MV-4-11 (cell line): ENCODE data around the gene SIRPG.
"Not testable (repeated sequence)": the region's sequence is repeated elsewhere in the genome, so short reads cannot be mapped to it uniquely, and the experiment has no call there.

Source experiments
- DNase-seq: peaks from one replicate; lab custom pipeline; 2025; lab: John Stamatoyannopoulos, UW

Gene SIRPG

DNA sequence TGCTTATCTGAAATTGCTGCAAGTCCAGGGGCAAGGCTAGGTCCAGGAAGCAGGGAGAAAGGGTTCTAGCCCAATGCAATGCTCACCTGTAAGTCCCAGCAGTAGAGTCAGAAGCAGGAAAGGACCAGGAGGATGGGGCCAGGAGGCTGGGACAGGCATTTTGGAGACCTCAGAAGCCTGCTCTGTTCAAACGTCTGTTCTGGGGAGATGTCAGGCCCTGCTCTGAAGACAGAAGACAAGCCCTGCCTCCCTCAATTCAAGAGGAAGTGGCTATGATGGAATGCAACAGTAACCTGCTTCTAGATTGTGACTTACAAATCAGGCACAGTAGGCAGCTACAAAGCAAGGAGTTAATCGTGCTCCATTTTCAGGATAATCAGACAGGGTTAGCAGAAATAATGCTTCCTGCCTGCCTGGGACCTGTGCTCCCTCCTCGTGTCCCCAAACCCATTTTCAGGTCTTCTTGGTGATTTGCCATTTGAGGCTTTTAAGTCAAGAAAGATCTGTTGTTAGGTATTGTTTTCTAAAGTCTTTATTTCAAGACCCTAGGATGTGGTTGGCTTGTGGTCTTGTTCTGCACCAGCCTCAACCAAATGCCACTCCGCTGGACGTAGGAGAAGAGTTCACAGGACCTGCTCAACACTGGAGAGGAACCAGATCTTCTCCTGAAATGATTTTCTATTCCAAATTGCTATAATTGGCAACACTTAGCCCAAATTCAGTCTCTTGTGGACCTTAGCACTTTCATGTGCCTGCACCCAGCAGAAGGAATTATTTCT is at the start of gene SIRPG:
Gene SIRPG (minus strand): TSS at position 224 of the 779 bp plus-strand sequence. CDS start 65 bp downstream, at position 159.
- DNase-seq: peak; percentile 73

DNA sequence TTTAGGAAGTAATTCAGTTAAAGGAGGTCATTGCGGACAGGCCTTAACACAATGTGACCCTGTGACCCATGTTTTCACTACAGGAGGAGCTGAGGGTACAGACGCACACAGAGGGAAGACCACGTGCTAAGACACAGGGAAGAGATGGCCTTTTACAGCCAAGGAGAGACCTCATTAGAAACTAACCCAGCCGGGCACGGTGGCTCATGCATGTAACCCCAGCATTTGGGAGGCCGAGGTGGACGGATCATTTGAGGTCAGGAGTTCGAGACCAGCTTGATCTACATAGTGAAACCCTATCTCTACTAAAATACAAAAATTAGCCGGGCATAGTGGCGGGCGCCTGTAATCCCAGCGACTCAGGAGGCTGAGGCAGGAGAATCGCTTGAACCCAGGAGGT is 49.3 kb upstream of the SIRPG start:
- DNase-seq: not testable (repeated sequence)

DNA sequence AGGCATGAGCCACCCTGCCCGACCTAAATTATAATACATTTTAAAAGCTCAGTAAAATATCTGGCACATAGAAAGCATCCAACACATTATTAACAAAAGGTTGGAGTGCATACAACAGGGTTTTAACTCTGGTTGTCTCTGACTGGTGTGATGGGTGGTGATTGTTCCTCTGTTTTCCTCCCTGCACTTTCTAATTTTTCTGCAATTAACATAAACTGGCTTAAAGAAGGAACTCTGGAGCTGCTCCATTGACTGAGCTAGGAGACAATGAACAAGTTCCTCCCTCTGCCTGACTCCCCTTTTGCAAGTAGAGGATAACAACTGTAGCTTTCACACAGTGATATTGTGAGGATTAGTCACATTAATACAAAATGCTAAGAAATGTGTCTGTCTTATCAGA is 48.5 kb upstream of the SIRPG start:
- DNase-seq: no peak

DNA sequence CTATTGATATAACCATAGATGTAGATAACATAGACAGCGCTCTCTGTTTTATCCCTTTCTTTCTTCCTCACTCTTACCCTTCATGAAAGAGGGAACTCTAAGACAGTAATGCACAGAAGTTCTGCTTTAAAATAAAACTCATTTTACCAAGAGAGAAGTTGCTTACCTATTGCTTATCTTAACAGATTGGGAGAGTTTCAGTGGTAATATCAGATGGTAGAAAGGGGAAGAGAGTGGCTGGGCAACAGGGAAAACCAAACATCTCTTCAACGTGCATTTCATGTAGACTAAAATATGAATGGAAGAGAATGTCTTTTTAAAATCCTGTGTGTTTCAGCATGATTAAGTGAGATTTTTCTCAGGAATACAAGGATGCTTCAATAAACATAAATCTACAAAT is 45.3 kb upstream of the SIRPG start:
- peak; percentile 79 for DNase-seq

DNA sequence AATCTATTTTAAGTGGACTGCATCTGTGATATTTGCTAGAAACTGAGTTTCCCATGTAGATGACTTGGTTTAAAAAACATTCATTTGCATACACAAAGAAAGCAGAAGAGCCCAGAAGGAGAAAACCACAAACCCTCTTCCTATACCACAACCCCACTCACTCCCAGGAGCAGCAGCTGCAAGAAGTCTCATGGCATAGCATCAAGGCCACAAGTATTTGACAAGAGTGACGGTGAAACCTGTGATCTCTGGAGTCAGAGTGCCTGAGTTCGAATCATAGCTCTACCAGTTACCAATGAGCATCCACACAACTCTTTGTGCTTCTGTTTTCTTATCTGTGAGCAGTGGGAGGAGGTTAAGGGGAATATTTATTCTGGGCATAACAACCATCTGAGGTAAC is 44.7 kb upstream of the SIRPG start:
- peak; percentile 97 for DNase-seq

DNA sequence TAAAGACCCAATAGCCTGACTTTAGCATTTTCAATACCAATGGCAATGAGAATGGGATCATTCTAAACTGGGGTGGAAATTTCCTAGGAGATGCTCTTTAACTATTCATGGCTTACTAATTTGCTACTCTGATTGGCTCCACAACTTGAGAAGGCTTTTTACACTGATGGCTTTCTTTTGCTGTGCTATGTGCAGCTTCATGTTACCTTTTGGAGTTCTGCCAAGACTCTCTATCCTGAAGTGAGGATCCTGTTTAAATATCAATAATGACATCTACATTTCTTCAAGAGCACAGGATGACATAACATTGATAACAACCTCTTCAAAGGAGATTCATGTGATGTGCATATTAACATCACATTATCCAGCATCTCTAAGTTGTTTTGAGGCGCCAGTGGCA is 43.4 kb upstream of the SIRPG start:
- DNase-seq: no peak

DNA sequence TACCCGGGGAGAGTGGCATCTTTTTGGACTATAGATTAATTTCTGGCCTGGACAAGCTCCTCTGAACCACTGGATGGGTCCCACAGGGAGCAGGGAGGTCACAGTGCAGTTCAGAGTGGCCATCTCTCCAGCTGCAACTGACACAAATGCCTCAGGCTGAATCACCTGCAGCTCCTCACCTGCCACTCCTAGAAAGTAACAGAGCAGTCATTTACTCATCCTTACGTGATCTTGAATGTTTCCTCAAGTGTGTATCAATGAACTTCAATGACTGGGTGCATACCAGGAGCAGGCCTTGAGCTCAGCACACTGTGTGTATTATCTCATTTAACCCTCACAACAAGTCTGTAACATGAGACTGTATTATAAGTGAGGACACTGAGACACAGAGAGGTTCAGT is 40.0 kb upstream of the SIRPG start:
- DNase-seq: no peak

DNA sequence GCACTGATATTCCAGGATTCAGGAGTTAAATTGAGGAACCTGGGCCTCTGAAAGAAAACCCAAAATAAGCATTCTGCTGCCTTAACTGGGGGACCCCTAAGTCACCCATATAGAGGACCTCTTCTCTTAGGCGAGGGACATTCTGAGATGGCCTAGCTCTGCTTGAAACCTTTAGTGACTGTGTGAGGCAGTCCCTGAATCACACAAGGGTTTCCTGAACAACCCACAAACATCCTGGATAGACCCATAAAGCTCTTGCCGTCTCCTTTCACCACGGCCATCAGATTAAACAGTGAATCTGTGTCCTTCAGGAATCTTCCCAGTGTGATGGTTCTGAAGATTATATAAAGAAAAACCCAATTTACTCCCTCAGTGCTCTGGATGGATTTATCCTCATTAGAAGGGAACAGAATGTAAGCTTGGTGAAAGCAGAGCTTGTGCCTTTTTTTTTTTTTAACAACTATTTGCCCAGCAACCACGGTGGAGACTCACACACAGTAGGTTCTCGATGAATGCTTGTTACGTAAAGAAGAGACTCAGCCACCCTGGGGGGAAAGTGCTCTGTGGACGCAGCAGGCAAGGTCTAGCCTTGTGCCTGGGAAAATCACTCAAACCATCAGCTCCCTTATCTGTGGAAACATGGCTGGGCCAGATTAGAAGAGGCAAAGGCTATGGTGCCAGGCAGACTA is 39.1 kb upstream of the SIRPG start:
- DNase-seq: no peak

DNA sequence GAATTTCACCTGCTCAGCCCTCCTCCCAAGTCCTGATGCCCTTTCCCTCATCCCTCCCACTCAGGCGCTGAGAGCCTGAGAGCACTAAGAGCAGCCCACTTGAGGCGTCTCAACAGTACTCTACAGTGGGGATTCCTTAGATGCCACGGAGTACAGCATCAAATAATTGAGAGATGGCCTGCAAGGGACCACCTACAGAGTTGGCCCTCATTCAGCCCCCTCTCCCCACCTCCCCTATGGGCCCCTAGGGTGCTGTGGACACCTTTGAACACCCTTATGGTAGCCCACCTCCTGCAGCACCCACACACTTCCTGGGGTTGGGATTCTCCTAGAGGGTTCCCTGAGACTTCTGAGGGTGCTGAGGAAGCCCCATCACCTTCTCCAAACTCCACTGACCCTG is 37.1 kb upstream of the SIRPG start:
- DNase-seq: no peak

DNA sequence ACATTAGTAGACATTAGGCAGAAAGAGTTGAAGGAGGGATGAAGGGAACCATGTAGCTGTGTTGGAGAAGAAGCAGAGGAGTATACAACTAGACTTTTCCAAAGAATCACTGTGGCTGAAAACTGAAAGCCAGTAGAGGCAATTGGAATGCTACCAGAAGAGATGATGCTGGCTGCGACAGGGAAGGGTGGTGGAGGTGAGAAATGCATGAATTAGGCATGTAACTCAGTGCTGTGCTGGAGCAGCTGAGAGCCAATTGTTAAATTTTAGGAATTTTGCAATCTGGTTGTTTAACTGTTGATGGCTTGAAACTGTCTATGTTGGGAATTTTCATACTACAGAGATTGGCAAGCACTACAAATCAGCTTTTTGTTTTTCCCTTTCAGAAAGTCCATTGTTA is 35.8 kb upstream of the SIRPG start:
- DNase-seq: no peak

DNA sequence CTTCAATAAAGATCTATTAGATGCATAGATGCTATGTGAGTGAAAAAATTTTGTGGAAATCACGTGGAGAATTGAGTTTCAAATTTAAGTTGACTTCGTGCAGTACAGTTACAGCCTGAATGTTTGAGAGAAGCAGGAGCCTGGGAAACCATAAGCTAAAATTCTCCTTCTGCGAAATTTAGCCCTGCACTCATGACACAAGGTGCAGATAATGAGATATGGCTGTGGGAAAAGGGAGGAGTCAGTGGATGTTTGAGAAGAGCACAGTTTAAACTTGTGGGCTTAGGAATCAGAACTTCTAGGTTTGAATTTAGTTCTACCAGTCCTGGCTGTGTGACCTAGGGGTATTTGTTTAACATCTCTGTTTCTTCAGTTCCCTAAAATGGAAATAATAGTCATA is 32.1 kb upstream of the SIRPG start:
- DNase-seq: no peak

DNA sequence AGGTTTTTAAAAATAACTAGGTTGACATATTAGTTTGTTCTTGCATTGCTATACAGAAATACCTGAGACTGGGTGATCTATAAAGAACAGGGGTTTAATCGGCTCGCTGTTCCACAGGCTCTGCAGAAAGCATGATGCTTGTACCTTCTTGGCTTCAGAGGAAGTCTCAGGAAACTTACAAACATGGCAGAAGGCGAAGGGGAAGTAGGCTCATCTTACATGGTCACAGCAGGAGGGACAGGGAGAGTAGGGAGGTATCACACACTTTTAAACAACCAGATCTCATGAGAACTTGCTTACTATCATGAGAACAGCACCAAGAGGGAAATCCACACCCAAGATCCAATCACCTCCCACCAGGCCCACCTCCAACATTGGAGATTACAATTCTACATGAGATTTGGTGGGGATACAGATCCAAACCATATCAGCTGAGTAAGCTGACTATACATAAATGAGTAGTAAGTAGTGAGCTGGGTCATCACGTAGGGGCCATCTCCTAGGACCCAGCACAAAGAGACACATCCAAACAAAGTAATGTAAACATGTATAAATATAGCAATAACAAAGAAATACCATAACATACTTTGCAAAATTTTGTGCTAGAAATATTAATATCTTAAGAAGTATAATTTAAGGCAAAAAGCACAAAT is 31.4 kb upstream of the SIRPG start:
- DNase-seq: no peak

DNA sequence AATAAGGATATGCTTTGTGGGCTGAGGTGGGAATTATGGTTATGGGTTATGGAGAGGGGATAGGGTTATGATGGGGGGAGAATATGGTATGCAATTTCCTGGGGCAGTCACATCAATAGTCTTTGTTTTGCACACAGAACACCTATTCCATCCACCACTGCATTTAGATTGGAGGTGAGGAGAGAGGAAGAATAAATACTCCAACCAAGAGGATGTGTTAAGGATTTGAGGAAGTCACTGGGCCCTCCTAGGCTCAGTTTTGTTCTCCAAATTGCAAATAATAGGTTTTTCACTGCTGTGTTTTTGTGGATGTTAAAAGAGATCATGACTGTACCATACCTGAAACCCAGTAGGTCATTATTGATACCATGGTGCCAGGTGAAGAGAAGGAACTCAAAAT is 29.5 kb upstream of the SIRPG start:
- peak; percentile 8 for DNase-seq

DNA sequence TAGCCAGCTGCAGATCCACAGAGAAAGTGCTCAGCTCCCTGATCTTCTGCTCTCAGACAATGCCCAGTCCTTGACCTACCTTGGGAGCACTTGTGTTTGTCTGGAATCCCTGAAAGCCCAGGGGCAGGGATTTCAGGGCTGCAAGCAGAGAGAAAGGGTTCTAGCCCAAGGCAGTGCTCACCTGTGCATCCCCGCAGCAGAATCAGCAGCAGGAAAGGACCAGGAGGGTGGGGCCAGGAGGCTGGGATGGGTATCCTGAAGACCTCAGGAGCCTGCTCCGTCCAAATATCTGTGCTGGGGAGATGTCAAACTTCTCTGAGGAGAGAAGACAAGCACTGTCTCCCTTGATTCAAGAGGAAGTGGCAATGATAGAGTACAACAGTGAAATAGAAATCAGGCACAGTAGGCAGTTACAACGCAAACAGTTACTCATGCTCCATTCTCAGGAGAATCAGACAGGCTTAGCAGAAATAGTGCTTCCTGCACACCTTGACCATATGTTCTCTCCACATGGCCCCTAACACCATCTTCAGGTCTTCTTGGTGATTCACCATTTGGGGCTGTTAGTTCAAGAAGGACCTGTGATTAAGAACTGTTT is 28.7 kb upstream of the SIRPG start:
- no peak for DNase-seq

DNA sequence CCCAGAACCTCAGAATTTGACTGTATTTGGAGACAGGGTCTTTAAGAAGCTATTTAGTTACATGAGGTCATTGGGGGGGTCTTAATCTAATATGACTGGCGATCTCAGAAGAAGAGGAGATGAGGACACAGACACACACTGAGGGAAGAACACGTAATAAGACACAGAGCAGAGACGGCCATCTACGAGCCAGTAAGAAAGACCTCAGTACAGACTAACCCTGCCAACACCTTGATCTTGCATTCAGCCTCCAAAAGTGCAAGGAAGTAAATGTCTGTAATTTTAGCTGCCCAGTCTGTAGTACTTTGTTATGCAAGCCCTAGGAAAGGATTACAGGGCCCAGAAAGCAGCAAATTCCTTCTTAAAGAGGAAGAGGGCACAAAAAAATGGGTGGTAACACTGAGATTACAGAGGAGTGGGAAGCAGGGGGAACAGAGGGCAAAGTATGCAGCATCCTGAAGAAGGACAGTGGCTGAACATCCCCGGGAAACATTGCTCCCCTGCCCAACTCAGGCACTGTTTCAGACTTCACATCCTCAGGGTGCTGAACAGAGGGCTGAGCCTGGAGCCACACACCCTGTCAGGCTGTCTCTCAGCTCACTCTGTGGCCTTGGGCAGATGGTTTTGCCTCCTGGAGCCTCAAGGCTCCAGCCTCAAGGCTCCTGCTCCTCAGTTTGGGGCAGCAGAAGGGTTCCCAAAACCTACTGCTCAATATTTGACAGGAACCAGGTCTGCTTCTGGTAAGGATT is 27.9 kb upstream of the SIRPG start:
- peak; percentile 38 for DNase-seq

DNA sequence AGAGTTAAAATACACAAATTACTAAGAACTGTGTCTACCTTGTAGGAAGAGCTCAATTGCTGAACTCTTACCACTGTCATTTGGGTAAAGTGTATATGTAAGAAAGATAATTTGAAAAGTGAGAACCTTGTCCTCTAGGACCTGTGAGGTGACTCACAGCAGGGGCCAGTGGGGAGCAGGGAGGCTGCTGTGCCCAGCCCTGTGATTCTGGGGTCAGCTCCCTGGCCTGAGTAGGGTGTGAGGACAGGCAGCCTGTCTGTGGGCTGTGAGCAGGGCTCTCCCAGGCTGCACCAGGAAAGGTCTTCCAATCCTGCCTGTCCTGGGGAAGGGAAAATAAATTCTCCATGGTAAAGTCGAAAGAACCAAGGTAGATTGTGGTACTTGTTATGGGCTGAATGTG is 27.3 kb upstream of the SIRPG start:
- no peak for DNase-seq

DNA sequence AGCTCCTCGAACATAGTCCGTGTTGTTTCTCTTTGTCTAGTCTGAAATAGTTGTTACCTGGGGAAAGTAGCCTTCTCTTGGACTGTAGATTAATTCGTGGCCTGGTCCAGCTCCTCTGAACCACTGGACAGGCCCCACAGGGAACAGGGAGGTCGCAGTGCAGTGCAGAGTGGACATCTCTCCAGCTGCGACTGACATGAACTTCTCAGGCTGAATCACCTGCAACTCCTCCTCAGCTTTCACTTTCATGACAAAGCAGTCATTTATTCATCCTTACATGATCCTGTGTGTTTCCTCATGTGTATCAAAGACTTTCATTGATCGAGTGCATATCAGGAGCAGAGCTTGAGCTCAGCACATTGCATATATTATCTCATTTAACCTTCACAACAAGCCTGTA is 19.1 kb upstream of the SIRPG start:
- DNase-seq: no peak

DNA sequence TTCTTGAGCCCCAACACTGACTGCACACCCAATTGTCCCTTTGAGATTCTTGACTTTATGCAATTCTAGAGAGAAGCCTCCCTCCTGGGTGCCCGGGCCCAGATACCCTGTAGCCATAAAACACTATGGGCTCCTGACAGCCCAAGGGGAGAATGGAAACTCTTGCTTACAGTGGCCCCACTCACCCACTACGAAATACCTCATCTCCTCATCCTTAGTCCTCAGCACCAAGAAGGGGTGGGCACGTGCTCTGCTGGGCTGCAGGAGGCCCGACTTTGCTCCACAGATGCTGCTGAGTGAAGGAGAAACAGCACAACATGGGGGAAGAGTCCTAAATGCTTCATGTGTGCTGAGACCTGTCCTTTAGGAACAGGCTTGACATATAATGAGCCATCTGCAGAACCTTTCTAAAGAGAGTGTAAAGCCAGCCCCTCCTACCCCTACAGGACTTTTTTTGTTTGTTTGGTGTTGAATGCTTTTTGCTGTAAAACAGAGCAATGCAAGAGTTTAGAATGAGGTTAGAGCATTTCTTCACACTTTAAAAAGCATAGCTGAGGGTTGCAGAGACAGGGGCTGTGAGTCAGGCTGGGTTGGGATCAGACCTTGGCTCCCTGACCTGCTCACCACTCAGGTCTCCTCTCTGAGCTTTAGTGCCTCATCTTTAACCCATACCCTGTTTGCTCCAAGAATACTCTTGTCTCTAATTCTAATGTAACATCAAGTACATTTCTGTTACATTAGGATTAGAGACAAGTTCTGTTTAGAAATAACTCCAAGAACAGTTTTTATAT is 17.6 kb upstream of the SIRPG start:
- DNase-seq: no peak

DNA sequence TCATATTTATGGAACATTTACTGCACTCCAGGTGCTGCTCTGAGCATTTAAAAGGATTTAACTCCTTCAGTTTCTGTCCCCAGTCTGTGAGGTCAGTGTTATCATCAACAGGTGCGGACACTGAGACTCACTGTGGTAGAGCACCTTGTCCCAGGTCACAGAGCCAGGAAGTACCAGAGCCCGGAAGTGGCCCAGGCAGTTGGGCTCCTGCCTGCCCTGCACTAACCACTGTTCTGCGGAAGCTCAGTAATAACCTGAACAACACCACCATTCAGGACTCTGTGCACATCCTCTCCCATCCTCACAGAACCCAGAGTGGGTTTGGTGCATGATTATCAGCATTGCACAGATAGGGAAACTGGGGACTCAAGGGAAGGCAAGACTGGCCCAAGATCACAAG is 16.8 kb upstream of the SIRPG start:
- no peak for DNase-seq

DNA sequence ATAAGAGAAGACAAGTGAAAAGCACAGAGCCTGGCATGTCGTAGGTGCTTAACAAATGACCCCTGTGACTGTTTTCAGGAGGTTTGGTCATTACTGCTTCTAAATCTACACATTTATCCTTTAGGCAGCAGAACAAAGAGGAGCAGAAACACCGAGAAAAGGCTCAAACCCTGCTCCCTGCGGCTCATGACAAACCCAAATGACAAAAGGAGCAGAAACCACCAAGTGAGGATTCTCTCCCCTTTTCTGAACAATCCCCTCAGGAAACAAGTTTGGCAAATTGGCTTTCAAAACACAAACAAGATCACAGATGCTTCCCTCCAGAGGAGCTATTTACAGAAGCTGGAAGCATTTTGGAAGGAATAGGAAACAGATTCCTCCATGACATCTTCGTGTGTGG is 15.8 kb upstream of the SIRPG start:
- no peak for DNase-seq

DNA sequence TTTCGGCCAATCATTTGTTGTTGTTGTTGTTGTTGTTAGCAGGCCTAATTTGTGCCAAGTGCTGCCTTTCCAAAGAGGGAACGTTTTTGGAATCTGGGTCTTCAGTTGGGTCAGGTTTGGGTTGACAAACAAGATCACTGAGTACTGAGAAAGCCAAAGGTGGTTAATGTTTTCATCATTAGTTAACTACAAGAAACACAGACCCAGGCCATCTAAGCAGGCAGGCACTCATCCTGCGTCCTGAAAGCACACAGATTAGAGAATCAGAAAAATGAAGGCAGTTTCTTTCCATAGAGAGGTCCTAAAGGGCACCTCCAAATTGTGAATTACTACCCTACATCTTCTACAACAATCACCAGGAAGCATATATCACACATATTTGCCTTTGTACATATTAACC is 15.1 kb upstream of the SIRPG start:
- no peak for DNase-seq
